Measurements from ENCODE around the gene C1QTNF1.

C1QTNF1 gene

DNA sequence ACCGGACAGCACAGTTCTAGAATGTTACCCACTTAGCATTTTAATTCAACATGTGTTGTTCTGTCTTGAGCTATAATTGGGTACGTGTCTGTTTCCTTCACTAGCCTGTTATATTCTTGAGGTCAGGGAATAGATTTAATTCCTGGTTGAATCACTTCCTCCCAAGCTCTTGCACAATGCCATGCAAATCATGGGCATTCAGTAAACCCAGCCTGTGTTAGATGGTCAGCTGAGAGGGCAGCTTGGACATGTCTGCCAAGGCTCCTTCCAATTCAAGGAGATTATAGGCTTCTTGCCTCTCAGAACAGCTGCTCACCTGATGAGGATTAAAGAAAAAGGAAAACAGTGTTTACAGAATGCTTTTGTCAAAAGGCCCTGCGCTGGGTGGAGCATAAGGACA lies 12.6 kb downstream of the C1QTNF1 start:
- TF ChIP-seq, protein P1, sequence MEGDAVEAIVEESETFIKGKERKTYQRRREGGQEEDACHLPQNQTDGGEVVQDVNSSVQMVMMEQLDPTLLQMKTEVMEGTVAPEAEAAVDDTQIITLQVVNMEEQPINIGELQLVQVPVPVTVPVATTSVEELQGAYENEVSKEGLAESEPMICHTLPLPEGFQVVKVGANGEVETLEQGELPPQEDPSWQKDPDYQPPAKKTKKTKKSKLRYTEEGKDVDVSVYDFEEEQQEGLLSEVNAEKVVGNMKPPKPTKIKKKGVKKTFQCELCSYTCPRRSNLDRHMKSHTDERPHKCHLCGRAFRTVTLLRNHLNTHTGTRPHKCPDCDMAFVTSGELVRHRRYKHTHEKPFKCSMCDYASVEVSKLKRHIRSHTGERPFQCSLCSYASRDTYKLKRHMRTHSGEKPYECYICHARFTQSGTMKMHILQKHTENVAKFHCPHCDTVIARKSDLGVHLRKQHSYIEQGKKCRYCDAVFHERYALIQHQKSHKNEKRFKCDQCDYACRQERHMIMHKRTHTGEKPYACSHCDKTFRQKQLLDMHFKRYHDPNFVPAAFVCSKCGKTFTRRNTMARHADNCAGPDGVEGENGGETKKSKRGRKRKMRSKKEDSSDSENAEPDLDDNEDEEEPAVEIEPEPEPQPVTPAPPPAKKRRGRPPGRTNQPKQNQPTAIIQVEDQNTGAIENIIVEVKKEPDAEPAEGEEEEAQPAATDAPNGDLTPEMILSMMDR (IDR thresholded peaks at IDR 0.05; ENCODE audit: low read depth, low read length) = no peak
- DNase-seq (ENCODE audit: low read depth, low spot score) = peak; percentile 74
- in situ Hi-C loops (cut with HindIII; ENCODE audit: low sequenced_read_pairs) = no loop called here
- no peak overlapping the region for H3K4me3 ChIP-seq (ENCODE audit: low read depth, low read length)

DNA sequence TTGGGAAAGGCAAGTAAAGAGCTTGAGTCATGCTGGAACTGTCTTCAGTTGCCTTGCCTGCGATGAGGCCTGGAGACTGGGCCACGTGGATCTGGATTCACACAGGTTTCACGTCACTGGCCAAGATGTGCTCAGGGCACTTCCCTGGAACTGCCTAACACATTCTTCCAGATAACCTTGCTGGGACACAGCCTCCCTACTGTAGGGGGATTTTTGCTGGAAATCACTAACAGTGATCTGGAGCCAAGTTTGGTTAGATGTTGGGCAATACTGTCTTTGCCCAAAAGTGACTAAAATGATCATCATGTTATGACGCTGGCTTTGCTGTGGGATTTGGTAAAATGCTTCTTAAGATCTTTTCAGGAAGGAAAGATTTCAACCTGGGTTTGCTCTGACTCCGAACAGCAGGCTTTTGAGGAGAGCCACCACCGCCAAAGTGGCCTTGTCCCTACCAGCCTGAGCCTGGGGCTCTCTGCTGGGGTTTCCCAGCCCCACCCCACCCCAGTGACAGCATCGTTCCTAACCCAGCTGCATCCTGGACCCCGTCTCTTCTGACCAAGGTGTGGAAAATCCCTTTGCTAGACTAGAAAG lies 14.7 kb downstream of the C1QTNF1 start:
- TF ChIP-seq, protein P1 (IDR thresholded peaks at IDR 0.05; ENCODE audit: low read depth, low read length) = no peak
- in situ Hi-C loops (cut with HindIII; ENCODE audit: low sequenced_read_pairs) = no loop called here
- no peak overlapping the region for H3K4me3 ChIP-seq (ENCODE audit: low read depth, low read length)
- DNase-seq (ENCODE audit: low read depth, low spot score) = peak; percentile 55

DNA sequence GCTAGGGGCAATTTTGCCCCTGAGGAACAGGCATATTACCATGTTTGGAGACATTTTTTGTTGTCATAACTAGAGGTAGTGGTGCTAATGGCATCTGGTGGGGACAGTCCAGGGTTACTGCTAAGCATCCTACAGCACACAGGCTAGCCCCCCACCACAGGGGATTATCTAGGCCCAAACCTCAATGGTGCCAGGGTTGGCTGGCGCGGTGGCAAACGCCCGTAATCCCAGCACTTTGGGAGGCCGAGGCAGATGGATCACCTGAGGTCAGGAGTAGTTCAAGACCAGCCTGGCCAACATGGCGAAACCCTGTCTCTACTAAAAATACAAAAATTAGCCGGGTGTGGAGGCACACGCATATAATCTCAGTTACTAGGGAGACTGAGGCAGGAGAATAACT lies 15.2 kb downstream of the C1QTNF1 start:
- no peak for DNase-seq (ENCODE audit: low read depth, low spot score)
- TF ChIP-seq, protein P1 (IDR thresholded peaks at IDR 0.05; ENCODE audit: low read depth, low read length) = no peak
- no peak overlapping the region for H3K4me3 ChIP-seq (ENCODE audit: low read depth, low read length)
- in situ Hi-C loops (cut with HindIII; ENCODE audit: low sequenced_read_pairs) = no loop called here

DNA sequence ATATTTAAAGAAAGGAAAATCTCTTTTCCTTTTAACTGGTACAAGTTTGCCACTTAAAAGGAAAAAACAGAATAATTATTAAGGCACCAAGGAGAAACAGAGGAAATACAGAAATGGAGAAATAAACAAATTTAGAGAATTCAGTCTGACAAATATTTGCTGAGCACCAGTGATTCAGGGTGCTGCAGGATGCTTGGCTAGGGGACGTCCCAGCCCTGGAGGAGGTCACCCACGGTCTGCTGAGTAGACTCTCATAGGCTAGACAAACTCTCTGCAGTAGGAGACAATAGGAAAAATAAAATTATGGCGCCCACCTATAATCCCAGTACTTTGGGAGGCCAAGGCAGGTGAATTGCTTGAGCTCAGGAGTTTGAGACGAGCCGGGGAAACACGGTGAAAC lies 15.9 kb downstream of the C1QTNF1 start:
- H3K4me3 ChIP-seq (ENCODE audit: low read depth, low read length) = no peak overlapping the region
- DNase-seq (ENCODE audit: low read depth, low spot score) = no peak
- in situ Hi-C loops (cut with HindIII; ENCODE audit: low sequenced_read_pairs) = no loop called here
- TF ChIP-seq, protein P1 (IDR thresholded peaks at IDR 0.05; ENCODE audit: low read depth, low read length) = no peak

DNA sequence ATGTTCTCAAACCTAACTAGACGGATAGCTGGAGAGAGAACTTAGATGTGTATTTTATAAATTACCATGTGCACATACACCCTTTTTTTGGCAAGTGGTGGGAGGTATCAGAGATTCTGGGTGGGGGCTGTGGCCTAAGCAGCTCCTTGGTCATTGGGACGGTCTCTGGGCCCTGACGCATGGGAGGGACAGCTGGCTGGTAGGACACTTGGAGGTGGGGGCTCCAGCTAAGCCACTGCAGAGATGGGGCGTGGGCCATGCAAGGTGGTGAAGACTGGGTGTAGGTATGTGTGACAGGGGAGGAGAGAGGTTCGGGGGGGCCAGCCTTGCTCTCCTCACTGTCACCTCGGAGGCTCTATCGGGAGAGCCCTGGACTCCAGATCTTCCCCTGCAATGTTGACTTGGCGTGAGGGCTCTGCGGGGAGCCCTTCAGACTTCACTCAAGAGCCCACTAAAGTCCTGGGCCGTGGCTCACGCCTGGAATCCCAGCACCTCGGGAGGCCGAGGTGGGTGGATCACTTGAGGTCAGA lies 17.1 kb downstream of the C1QTNF1 start:
- in situ Hi-C loops (cut with HindIII; ENCODE audit: low sequenced_read_pairs) = no loop called here
- DNase-seq (ENCODE audit: low read depth, low spot score) = no peak
- H3K4me3 ChIP-seq (ENCODE audit: low read depth, low read length) = no peak overlapping the region
- TF ChIP-seq, protein P1 (IDR thresholded peaks at IDR 0.05; ENCODE audit: low read depth, low read length) = no peak

DNA sequence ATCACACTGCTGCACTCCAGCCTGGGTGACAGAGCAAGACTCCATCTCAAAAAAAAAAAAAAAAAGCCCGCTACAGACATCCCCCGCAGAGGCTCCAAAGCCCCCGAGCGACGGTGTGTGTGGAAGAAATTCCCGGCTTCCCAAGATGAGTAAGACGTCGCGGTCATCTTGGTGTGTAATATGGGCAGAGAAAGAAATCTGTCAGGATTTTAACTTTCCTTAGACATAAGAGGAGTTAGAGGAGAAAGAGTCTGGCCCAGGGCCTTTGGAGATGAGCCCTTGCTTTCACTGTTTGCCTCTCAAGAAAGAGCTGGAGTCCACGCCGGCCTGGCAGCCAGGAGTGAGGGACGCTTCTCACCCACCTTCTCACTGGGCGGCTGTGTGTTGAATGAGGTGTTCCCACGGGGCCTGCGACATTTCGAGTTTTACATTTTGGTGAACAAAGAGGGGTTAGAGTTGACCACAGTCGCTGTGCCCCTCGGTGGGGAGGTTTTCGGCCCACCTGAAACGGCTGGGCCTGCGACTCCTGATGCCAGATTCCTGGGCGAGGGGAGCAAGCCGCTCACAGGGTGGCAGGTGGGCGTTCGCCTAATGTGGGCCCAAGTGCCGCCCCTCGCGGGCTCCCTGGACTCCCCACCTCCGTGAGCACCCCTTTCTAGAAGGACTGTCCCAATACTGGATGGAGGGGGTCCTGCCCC lies 17.9 kb downstream of the C1QTNF1 start:
- no peak overlapping the region for H3K4me3 ChIP-seq (ENCODE audit: low read depth, low read length)
- TF ChIP-seq, protein P1 (IDR thresholded peaks at IDR 0.05; ENCODE audit: low read depth, low read length) = no peak
- DNase-seq (ENCODE audit: low read depth, low spot score) = no peak
- in situ Hi-C loops (cut with HindIII; ENCODE audit: low sequenced_read_pairs) = no loop called here
